Activated naive CD8-positive, alpha-beta T cell treated with anti-CD3 and anti-CD28 coated beads for 36 hours (primary cell): ENCODE results near the gene CADM1. TPM values are rescaled to one million over a fixed set of nuclear protein-coding genes. Genes with fewer than 3 reads are reported as not detected.

Source experiments
- DNase-seq: peaks from one replicate; pipeline ENCODE4 v3.0.0; 2021
- H3K27ac Mint-ChIP-seq: one replicate; pipeline ENCODE4 v1.8.0; 2022; ENCODE audit warnings: mild to moderate bottlenecking, moderate library complexity, mixed read lengths
- H3K27me3 Mint-ChIP-seq: one replicate; pipeline ENCODE4 v1.8.0; 2022; ENCODE audit warnings: mild to moderate bottlenecking, mixed read lengths
- H3K36me3 Mint-ChIP-seq: one replicate; pipeline ENCODE4 v1.8.0; 2021; ENCODE audit warnings: mild to moderate bottlenecking, mixed read lengths
- H3K4me1 Mint-ChIP-seq: one replicate; pipeline ENCODE4 v1.8.0; 2021; ENCODE audit warnings: mixed read lengths
- H3K4me3 Mint-ChIP-seq: one replicate; pipeline ENCODE4 v1.8.0; 2022; ENCODE audit warnings: mild to moderate bottlenecking, moderate library complexity, mixed read lengths
- H3K9me3 Mint-ChIP-seq: one replicate; pipeline ENCODE4 v1.8.0; 2022; ENCODE audit warnings: mixed read lengths
- total RNA-seq, 2 experiments: library from RNA; stranded (reverse); gene quantifications; one replicate each; pipeline ENCODE4 v1.2.3, GENCODE V29; 2021

Gene CADM1
- total RNA-seq: not detected

DNA sequence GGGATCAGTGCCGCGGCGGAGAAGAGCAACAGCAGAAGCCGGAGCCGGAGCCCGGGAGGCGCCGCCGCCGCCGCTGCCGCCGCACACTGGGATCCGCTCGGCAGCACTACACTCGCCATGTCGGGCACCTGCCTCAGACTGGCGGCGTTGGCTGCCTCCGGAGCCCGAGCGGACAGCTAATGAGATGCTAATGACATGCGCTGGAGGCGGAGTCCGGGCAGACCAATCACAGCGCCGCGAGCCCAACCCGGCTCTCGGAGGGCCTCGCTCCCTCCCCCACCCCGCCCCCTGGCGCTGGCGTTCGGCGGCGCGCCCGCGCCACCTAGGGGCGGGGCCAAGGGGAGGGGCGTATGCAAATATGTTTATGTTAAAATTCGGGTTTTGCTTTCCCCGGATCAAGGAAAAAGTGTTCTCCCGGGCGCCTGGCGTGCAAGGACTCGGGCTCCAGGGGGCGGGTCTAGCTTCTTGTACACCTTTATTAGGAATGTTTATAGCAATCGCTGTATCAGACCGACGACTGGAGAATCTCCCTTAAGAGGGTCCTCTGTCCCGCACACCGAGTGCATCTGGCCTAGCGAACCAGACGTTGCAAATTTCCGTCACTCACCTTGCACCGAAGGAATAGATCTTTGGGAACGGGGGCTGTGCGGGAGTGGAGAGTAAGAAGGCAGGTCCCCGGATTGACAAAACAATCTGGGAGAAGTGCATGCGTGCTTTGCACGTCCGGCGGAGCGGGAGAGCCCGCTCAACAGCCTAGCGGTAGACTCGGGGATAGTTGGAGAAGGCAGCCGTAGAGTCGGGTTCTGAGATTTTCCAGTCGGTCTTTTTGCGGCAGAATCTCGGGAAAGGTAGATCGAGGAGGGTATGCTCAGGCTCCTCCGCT, at the start of gene CADM1:
TSS of gene CADM1 (minus strand) at position 140 of the 883 bp plus-strand sequence.
- Mint-ChIP-seq H3K27me3 (peaks cover 57% of the 10 kb centered on the region), H3K9me3 (peaks cover 1% of the 10 kb centered on the region), H3K36me3 (no peaks in the 10 kb centered on the region), H3K4me3 (peak within 1 kb of the TSS; percentile 45), H3K27ac (no peak within 1 kb of the TSS), H3K4me1 (peaks cover 8% of the 10 kb centered on the region)
- DNase-seq: peak; percentile 64

DNA sequence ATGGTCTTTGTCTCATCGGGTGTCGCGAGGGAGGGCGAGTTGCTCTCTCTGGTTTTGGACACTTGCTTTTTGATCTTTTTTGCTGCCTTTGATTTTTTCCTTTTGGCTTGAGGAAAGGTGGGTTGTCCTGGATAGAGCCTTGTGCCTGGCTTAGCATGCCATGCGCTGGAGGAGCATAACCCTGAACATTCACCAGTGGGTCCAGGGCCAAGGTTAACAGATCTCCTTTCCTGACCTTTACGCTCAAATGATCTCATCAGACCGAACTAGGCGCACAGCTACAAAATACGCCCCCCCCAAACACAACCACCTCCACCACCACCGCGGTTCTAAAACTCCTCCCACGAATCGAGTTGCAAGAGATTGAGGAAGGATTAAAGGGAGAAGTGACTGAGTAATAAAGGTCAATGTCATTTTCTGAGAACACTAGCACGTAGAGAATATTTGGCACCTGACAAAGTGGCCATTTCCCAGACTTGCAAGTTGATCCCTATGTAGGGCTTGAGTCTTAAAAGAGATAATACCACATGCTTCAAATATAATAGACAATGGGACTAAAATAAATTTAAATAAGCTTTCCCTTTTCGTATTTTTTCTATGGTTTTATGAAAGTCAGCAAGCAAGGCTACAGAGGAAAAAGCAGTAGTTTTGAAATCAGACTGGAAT, 48.7 kb upstream of the CADM1 start:
- no peak overlapping the region for H3K27ac Mint-ChIP-seq
- H3K4me1 Mint-ChIP-seq: no peaks in the 10 kb centered on the region
- no peaks in the 10 kb centered on the region for H3K9me3 Mint-ChIP-seq
- H3K27me3 Mint-ChIP-seq: no peaks in the 10 kb centered on the region
- H3K36me3 Mint-ChIP-seq: no peaks in the 10 kb centered on the region
- no peak for DNase-seq
- H3K4me3 Mint-ChIP-seq: no peak overlapping the region

DNA sequence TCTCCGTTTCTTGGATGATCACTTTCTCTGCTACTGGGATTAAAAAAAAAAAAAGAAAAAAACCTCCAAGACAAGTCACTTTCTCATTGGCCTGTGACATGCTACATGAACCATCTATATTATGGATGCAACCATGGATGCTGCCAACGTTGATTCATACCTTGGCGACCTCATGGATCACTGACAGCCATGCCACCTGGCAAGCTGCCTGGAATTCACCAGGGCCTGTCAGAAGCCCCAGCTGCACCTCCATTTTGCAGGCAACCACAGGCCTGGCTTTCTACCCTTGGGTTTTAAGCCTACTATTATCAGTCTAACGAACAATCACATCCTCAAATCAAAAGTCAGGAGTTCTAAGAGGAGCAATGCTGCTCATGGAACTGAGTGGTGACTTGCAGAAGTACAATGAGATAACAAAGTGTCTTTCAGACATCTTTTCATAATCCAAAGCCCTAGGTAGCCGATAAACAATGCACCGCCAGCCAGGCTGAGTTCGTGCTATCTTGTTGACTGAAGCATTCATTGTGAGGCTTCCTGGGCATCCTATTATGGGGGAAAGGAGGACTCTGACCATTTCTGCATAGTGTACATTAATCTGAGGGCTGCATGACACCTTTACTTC, 48.0 kb upstream of the CADM1 start:
- Mint-ChIP-seq H3K27me3 (peaks cover under 1% of the 10 kb centered on the region), H3K4me1 (no peaks in the 10 kb centered on the region), H3K9me3 (no peaks in the 10 kb centered on the region), H3K36me3 (no peaks in the 10 kb centered on the region), H3K27ac (no peak overlapping the region), H3K4me3 (no peak overlapping the region)
- no peak for DNase-seq

DNA sequence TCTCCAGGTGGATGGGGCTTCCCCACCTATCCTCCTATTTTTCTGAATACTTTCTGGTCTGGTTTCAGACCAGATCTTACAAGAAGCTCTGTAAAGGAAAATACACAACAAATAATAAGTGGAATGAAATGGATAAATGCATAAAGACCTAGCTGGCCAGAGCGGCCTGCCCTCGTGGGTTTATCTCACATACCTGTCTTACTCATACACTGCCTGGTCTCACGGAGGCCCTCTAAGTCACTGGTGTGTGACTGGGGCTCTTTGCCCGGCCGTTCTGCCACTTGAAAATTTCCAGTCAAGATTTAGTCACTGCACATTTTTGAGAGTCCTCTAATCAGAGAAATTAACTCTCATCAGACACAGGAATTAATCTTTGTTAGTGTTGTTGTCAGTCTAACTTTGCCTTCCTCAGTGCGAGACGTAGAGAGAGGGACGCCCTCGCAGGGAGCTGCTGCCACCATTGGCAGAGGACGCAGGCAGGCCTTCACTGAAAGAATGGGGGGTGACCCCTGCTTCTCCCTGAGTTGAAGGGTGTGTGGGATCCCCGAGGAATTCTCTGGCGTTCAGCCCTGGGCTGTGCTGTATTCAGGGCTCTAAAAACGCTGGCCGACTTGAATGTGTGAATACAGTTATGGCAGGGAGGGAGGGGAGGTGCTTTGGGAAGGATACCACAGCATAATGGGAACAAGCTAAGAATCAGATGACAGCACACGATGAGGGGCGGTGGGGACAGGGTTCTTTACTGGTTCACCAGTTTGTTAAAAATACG, 46.3 kb upstream of the CADM1 start:
- Mint-ChIP-seq H3K4me3 (no peak overlapping the region), H3K27me3 (peaks cover 7% of the 10 kb centered on the region), H3K9me3 (no peaks in the 10 kb centered on the region), H3K36me3 (no peaks in the 10 kb centered on the region), H3K27ac (no peak overlapping the region), H3K4me1 (no peaks in the 10 kb centered on the region)
- DNase-seq: no peak

DNA sequence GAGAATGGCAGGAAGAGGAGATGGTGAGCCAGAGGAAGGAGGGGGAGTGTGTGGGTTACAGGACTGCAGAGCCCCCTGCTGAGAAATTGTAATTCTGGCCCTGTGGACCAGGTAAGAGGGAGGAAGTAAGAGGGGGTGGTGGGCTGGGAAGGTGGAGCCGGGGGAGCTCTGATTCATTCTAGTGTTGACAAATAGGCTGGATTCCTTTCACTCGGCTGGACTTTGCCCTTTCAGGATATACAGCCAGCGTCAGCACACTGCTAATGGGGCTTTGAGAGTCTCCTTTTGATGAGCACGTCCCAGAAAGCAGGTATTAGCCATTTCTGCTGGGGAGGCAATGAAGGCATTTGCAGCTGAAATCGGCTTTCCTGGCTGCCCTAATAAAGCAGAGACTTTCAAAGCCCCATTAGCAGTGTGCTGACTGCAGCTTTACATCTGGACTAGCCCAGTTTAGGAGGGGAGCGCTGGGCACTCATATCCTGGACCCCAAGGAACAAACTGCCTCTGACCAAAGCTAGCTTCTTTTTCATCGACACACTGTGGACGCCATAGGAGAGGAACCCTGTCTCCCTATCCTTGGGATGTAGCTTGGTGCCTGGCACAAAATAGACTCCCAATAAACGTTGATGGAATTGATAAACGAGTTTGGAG, 44.8 kb upstream of the CADM1 start:
- H3K4me1 Mint-ChIP-seq: no peaks in the 10 kb centered on the region
- no peaks in the 10 kb centered on the region for H3K36me3 Mint-ChIP-seq
- H3K27me3 Mint-ChIP-seq: peaks cover 7% of the 10 kb centered on the region
- no peak for DNase-seq
- H3K27ac Mint-ChIP-seq: no peak overlapping the region
- no peaks in the 10 kb centered on the region for H3K9me3 Mint-ChIP-seq
- H3K4me3 Mint-ChIP-seq: no peak overlapping the region

DNA sequence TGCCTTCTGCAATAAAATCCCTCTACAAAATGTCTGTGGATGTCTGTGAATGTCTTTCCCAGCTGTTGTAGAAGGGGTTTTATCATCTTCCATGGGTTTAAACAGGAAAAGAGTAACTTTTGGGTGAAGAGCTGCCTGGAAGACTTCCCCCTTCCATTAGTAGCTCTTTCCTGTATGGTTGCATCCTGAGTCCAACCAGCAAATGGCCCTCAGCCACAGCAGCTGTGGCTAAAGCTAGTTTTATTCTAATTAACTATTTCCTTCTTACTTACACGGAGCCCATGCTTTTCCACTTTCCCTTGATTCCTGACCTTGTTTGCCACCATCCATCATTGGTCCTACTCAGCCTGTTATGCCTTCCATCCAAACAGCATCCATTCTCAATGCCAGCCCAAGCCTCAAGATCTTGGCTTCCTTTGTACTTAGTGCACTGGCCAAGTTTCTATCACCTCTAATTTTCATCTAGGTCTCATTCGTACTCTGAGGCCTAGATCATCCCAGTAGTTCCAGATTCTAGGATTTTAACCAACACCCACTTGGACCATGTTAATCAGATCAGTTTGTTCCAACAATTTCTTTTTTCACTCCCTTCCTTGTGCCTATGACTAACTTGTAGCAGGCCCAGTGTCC, 41.5 kb upstream of the CADM1 start:
- DNase-seq: no peak
- peaks cover 7% of the 10 kb centered on the region for H3K27me3 Mint-ChIP-seq
- no peak overlapping the region for H3K27ac Mint-ChIP-seq
- no peak overlapping the region for H3K4me3 Mint-ChIP-seq
- H3K36me3 Mint-ChIP-seq: no peaks in the 10 kb centered on the region
- no peaks in the 10 kb centered on the region for H3K4me1 Mint-ChIP-seq
- H3K9me3 Mint-ChIP-seq: no peaks in the 10 kb centered on the region

DNA sequence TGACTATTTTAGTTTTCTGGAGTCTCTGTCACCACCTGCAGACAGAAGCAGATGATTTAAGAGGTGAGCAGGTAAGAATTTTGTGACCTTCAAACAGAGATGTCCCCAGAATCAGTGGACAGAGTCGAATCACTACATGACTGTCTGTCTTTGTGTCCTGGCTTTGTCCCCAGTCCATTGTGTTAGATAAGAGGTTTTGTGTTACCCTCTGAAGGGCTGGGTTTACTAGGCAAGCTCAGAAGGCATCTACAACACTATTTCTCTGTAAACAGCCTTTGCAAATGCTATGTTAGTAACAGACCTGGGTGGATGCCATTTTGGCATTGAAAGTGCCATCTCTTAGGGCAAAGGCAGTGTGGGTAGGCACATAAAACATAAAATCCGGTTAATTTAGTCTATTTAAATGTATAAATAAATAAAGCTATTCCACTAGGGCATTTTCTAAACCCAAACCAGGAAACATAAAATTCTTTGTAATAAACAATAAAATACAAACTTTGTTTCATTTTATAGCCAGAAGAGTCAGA, 40.3 kb upstream of the CADM1 start:
- H3K27me3 Mint-ChIP-seq: peaks cover 7% of the 10 kb centered on the region
- H3K36me3 Mint-ChIP-seq: no peaks in the 10 kb centered on the region
- H3K9me3 Mint-ChIP-seq: no peaks in the 10 kb centered on the region
- H3K4me3 Mint-ChIP-seq: no peak overlapping the region
- no peak for DNase-seq
- H3K4me1 Mint-ChIP-seq: no peaks in the 10 kb centered on the region
- H3K27ac Mint-ChIP-seq: no peak overlapping the region

DNA sequence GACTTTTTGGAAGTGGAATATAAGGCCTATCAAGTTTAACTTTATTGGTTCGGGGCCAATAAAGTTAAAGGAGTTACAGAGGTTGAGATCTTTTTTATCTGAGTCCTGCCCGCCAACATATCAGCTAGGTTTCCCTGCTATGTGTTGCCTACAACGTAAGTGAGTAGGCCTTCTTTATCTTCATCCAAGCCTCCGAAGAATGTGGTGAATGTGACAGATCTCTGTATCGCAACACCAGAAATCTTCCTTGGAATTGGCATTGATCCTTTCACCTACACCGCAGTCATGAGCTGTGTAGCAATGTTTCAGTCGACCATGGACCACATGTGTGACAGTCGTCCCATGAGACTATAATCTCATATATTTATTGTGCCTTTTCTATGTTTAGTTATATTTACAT, 37.3 kb upstream of the CADM1 start:
- Mint-ChIP-seq H3K27me3 (peaks cover 4% of the 10 kb centered on the region), H3K4me1 (no peaks in the 10 kb centered on the region), H3K4me3 (no peak overlapping the region), H3K27ac (no peak overlapping the region), H3K36me3 (no peaks in the 10 kb centered on the region), H3K9me3 (no peaks in the 10 kb centered on the region)
- DNase-seq: no peak

DNA sequence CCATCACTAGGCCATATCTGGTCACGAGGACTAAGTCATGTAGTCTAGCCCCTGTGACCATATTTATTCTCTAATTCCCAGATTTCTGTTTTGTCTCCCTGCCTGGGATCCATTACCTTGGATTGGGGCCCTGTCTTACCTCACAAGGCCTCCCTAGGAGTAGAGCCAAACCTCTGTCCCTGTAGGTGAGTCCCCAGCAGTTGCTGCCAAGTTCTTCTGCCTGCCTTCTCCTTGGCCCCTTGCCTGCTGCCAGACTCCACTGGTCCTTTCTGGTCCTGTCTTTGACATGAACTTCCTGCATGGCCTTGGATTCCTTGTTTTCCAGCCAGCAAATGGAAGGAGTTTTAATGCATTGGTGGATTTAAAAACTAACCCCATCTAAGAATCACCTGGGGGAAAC, 35.6 kb upstream of the CADM1 start:
- Mint-ChIP-seq H3K4me3 (no peak overlapping the region), H3K9me3 (no peaks in the 10 kb centered on the region), H3K36me3 (no peaks in the 10 kb centered on the region), H3K4me1 (no peaks in the 10 kb centered on the region), H3K27me3 (peaks cover 6% of the 10 kb centered on the region), H3K27ac (no peak overlapping the region)
- DNase-seq: no peak

DNA sequence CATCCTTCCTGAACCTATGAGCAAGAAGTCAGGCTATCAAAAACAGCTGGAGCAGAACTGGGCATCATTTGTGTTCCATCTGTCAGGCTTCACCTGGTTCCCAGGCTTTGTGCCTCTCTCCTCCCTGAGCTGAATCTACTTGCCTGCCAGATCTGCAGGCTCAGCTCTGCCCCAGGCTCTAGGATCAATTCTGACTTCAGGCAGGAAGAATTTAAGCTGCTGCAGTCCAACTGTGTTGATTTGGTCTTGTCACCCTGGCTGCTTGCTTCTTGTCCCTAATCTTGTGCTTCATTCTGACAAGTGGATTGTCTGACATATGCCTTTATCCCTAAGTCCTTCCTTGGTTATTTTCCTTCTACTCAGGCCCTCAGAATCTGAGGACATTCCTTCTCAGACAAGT, 31.6 kb upstream of the CADM1 start:
- H3K9me3 Mint-ChIP-seq: no peaks in the 10 kb centered on the region
- peaks cover 7% of the 10 kb centered on the region for H3K27me3 Mint-ChIP-seq
- no peaks in the 10 kb centered on the region for H3K36me3 Mint-ChIP-seq
- no peaks in the 10 kb centered on the region for H3K4me1 Mint-ChIP-seq
- H3K27ac Mint-ChIP-seq: no peak overlapping the region
- no peak overlapping the region for H3K4me3 Mint-ChIP-seq
- DNase-seq: no peak

DNA sequence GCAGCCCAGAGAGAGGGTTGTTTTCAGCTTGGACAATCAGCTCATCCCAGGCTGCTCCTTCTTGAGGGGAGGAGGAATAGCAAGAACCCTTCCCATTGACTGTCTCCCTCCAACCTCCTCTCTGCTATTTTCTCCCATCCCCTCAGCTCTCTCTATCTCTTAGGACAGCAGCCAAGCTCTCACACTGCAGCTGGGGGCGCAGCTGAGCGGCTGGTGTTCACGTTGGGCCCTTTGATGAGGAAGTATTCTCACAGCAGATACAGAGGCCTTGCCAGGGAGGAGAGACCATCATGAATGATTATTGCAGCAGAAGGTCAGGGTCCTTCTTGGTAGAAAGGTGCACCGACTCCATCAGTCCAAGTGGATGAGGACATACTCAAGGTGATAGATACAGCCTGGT, 26.5 kb upstream of the CADM1 start:
- H3K9me3 Mint-ChIP-seq: no peaks in the 10 kb centered on the region
- no peaks in the 10 kb centered on the region for H3K36me3 Mint-ChIP-seq
- no peaks in the 10 kb centered on the region for H3K4me1 Mint-ChIP-seq
- no peak for DNase-seq
- H3K4me3 Mint-ChIP-seq: no peak overlapping the region
- H3K27ac Mint-ChIP-seq: no peak overlapping the region
- H3K27me3 Mint-ChIP-seq: peaks cover 4% of the 10 kb centered on the region

DNA sequence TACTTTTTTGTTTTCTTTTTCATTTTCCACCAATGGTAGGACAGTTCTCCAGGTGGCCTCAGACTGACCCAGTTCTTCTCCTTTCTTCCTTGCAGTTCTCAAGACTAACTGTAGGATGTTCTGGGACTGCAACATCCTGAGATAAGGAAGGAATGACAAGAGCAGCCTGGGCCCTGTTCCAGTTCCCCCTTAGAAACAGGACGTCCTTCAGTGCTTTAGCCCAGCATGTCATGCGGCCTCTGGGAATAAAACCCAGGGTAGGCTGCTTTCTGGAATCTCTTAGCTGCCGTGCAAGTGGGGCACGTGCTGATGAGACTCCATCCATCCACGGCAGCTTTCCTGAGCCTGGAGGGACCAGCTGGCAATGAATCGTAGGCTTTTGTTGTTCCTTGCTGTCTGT, 24.0 kb upstream of the CADM1 start:
- Mint-ChIP-seq H3K36me3 (no peaks in the 10 kb centered on the region), H3K27ac (no peak overlapping the region), H3K27me3 (no peaks in the 10 kb centered on the region), H3K9me3 (no peaks in the 10 kb centered on the region), H3K4me3 (no peak overlapping the region), H3K4me1 (no peaks in the 10 kb centered on the region)
- DNase-seq: no peak

DNA sequence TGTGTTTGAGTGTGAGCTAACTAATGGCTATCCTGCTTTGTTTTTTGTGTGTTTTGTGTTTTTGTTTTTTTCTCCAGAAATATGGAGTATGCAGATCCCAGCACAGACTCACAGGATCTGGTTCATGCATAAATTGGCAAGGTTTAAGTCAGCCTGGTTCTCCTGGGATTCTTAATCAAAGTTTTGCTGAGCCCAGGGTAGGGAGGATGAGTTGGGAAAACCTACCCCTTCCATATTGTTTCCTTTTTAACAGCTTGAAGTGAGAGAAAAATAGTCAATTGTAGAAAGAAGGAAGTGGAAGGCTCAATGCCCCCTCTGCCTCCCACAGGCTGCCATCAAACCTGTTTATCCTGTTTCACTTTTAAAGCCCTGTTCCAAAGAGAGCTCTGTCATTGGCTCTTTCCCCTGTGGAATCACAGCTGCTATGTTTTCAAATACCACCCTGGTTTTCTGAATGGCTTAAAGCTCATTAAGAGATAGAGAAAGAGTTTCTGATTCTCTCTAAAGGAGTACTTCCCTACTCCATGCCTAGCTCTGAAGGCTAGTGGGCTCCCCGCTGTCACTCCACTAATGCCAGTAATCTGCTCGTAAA, 23.4 kb upstream of the CADM1 start:
- Mint-ChIP-seq H3K4me1 (no peaks in the 10 kb centered on the region), H3K4me3 (no peak overlapping the region), H3K36me3 (no peaks in the 10 kb centered on the region), H3K27ac (no peak overlapping the region), H3K27me3 (peaks cover 6% of the 10 kb centered on the region), H3K9me3 (no peaks in the 10 kb centered on the region)
- DNase-seq: no peak

DNA sequence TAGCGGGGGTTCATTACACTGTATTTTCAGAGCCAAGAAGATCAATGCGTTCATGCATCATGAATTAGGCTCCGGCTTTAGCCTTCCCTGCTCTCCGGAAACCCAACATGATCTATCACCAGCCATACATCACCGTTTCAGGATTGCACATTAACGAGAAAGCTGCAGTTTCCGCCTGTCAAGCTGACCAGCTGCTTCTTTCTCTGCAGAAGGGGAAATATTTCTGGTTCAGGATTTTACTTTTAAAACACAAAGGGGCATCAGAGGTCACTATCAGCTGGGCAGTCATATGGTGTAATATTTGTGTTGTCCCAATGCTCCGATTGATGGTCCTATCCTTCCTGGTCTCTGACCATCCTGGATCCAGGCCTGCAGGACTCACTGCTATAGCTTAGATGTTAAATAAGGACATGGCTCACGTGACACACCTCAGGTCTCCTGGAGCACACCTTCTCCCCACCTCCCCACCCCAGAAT, 21.4 kb upstream of the CADM1 start:
- Mint-ChIP-seq H3K27me3 (peaks cover 17% of the 10 kb centered on the region), H3K4me1 (no peaks in the 10 kb centered on the region), H3K9me3 (no peaks in the 10 kb centered on the region), H3K36me3 (no peaks in the 10 kb centered on the region), H3K27ac (no peak overlapping the region), H3K4me3 (no peak overlapping the region)
- DNase-seq: no peak
